ENCODE measurements around the gene MOV10L1. TPM values are rescaled to one million over a fixed set of nuclear protein-coding genes. Genes with fewer than 3 reads are reported as not detected.

Gene MOV10L1
- total RNA-seq, 2 experiments from 2014 or later: not detected

DNA sequence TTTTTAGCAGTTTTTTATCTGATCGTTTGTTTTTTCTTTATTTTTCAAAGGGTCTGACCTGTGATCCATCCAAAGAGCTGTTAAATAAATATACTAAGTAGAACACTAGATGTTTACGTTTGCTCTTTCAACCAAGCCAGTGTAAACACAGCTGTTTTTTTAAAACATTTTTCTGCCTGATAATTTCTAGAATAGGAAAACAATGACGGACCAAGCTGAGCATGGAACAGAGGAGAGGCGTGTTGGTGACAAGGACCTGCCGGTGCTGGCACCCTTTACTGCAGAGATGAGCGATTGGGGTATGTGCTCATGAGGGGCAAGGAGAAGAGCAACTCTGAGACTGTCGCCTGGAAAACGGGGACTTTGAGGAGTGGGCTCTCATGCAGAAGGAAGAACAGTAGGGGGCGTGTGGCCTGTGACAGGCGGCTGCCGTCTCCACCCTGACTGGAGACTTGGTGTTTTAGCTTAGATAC, 52.1 kb downstream of the MOV10L1 start:
- no peaks in the 10 kb centered on the region for H3K9me3 Mint-ChIP-seq
- no peak overlapping the region for H3K27ac Mint-ChIP-seq
- intact Hi-C loops (cut with DNase I, micrococcal nuclease): loop anchor here in 1 of 2 experiments (10.0 kb wide), 1 partner anchor 217 kb away; no protein-coding TSS in a partner anchor
- no peak overlapping the region for H3K4me3 ChIP-seq (ENCODE audit: low read length)
- TF ChIP-seq, protein P1, sequence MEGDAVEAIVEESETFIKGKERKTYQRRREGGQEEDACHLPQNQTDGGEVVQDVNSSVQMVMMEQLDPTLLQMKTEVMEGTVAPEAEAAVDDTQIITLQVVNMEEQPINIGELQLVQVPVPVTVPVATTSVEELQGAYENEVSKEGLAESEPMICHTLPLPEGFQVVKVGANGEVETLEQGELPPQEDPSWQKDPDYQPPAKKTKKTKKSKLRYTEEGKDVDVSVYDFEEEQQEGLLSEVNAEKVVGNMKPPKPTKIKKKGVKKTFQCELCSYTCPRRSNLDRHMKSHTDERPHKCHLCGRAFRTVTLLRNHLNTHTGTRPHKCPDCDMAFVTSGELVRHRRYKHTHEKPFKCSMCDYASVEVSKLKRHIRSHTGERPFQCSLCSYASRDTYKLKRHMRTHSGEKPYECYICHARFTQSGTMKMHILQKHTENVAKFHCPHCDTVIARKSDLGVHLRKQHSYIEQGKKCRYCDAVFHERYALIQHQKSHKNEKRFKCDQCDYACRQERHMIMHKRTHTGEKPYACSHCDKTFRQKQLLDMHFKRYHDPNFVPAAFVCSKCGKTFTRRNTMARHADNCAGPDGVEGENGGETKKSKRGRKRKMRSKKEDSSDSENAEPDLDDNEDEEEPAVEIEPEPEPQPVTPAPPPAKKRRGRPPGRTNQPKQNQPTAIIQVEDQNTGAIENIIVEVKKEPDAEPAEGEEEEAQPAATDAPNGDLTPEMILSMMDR (IDR thresholded peaks at IDR 0.05): no peak
- no peak overlapping the region for H3K27ac ChIP-seq (ENCODE audit: low read depth in 1 of 2, low read length in 2 of 2)
- H3K27me3 Mint-ChIP-seq: peaks cover 7% of the 10 kb centered on the region
- no peaks in the 10 kb centered on the region for H3K4me1 Mint-ChIP-seq (ENCODE audit: low read depth)
- ChIA-PET POLR2A (no interaction called here), CTCF (no interaction called here)
- no peaks in the 10 kb centered on the region for H3K36me3 ChIP-seq (ENCODE audit: insufficient read depth, low read length)
- no peaks in the 10 kb centered on the region for H3K27me3 ChIP-seq (ENCODE audit: control insufficient read depth in 1 of 2, insufficient read depth in 2 of 2, low read length in 2 of 2)
- no peak for ATAC-seq (ENCODE audit: poor library complexity)
- no peak for DNase-seq
- H3K4me1 ChIP-seq (ENCODE audit: insufficient read depth, low read length): no peaks in the 10 kb centered on the region
- H3K4me3 Mint-ChIP-seq: no peak overlapping the region
- H3K9me3 ChIP-seq (ENCODE audit: control insufficient read depth in 1 of 2, insufficient read depth in 1 of 2, low read length in 2 of 2): peaks cover 0 to 4% of the 10 kb centered on the region in 2 experiments
- no peaks in the 10 kb centered on the region for H3K36me3 Mint-ChIP-seq (ENCODE audit: low read depth)

DNA sequence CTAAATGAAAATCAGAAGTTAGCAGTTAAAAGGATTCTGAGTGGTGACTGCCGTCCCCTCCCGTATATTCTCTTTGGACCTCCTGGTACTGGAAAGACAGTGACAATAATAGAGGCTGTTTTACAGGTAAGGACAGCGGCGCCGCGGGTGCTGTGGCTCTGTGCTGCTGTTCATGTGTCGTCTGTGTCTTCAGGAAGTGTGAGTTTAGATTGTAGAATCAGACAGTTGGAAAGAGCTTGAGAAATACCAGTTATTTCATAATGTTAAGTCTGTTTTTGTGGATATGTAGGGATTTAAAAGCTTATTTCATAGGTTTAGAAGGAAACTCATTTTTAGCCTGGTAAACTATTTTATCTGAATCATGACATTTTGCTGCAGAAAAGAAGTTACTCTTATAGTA, 53.3 kb downstream of the MOV10L1 start:
- Mint-ChIP-seq H3K4me3 (no peak overlapping the region), H3K36me3 (ENCODE audit: low read depth) (no peaks in the 10 kb centered on the region), H3K4me1 (ENCODE audit: low read depth) (no peaks in the 10 kb centered on the region), H3K27me3 (peaks cover 7% of the 10 kb centered on the region), H3K9me3 (no peaks in the 10 kb centered on the region), H3K27ac (no peak overlapping the region)
- TF ChIP-seq, protein P1 (IDR thresholded peaks at IDR 0.05): no peak
- Histone ChIP-seq H3K27ac (ENCODE audit: low read depth in 1 of 2, low read length in 2 of 2) (no peak overlapping the region), H3K4me3 (ENCODE audit: low read length) (no peak overlapping the region), H3K36me3 (ENCODE audit: insufficient read depth, low read length) (no peaks in the 10 kb centered on the region), H3K9me3 (ENCODE audit: control insufficient read depth in 1 of 2, insufficient read depth in 1 of 2, low read length in 2 of 2) (peaks cover 0 to 4% of the 10 kb centered on the region in 2 experiments), H3K27me3 (ENCODE audit: control insufficient read depth in 1 of 2, insufficient read depth in 2 of 2, low read length in 2 of 2) (no peaks in the 10 kb centered on the region), H3K4me1 (ENCODE audit: insufficient read depth, low read length) (no peaks in the 10 kb centered on the region)
- ATAC-seq (ENCODE audit: poor library complexity) (no peak), DNase-seq (no peak)
- CTCF ChIA-PET: no interaction called here
- intact Hi-C loops (cut with DNase I, micrococcal nuclease): loop anchor here in 1 of 2 experiments (10.0 kb wide), 1 partner anchor 218 kb away; no protein-coding TSS in a partner anchor
- POLR2A ChIA-PET: no interaction called here

DNA sequence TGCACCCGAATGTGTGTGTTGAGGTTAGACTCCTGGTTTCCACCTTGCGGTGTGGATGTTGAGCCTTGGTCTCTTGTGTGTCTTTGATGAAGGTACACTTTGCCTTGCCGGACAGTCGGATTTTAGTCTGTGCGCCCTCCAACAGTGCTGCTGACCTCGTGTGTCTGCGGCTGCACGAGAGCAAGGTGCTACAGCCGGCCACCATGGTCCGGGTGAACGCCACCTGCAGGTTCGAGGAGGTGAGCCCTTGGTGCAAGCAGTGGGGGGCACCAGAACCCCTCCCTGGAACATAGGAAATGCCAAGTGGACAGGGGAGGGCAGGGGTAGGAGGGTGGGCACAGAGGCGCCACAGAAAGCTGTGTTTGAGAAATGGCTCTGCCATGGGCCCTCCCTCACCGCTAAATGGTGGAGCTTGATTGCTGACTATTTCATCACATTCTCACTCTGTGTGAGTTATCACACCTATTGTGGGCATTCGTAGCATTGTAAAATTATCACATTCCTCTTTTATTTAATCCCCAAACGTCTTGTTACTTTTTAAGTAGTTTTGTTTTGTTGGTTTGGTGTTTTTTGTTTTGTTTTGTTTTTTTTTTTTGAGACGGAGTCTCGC, 54.3 kb downstream of the MOV10L1 start:
- Histone ChIP-seq H3K4me3 (ENCODE audit: low read length) (no peak overlapping the region), H3K27ac (ENCODE audit: low read depth in 1 of 2, low read length in 2 of 2) (no peak overlapping the region), H3K9me3 (ENCODE audit: control insufficient read depth in 1 of 2, insufficient read depth in 1 of 2, low read length in 2 of 2) (peaks cover 0 to 4% of the 10 kb centered on the region in 2 experiments), H3K27me3 (ENCODE audit: control insufficient read depth in 1 of 2, insufficient read depth in 2 of 2, low read length in 2 of 2) (no peaks in the 10 kb centered on the region), H3K36me3 (ENCODE audit: insufficient read depth, low read length) (no peaks in the 10 kb centered on the region), H3K4me1 (ENCODE audit: insufficient read depth, low read length) (peaks cover 3% of the 10 kb centered on the region)
- Mint-ChIP-seq H3K4me3 (no peak overlapping the region), H3K9me3 (no peaks in the 10 kb centered on the region), H3K27me3 (peaks cover 4% of the 10 kb centered on the region), H3K36me3 (ENCODE audit: low read depth) (no peaks in the 10 kb centered on the region), H3K27ac (no peak overlapping the region), H3K4me1 (ENCODE audit: low read depth) (peaks cover under 1% of the 10 kb centered on the region)
- ATAC-seq (ENCODE audit: poor library complexity) (no peak), DNase-seq (no peak)
- TF ChIP-seq, protein P1 (IDR thresholded peaks at IDR 0.05): no peak
- ChIA-PET CTCF (interaction anchor here (0.5 to 0.6 kb wide), 2 partner anchors 33 to 476 kb away, joined by 3 read pairs; no protein-coding TSS in a partner anchor), POLR2A (no interaction called here)
- intact Hi-C loops (cut with DNase I, micrococcal nuclease): loop anchor here in 1 of 2 experiments (10.0 kb wide), 1 partner anchor 219 kb away; no protein-coding TSS in a partner anchor
